GM19351 (cell line): ENCODE data around the gene OR4L1.
"Not testable (repeated sequence)": the region's sequence is repeated elsewhere in the genome, so short reads cannot be mapped to it uniquely, and the experiment has no call there.

Source experiments
- ATAC-seq: cut with Tn5 transposase; IDR thresholded peaks from one replicate; pipeline ENCODE4 v1.9.1; 2021; ENCODE audit warnings: mild to moderate bottlenecking, moderate library complexity; ENCODE audit not compliant: unreplicated experiment

OR4L1 gene

GRCh38 chr14:20059745-20060144, at the start of gene OR4L1:
Gene OR4L1 (plus strand): TSS chr14:20060045. CDS start chr14:20060045, 0 bp downstream.
- ATAC-seq, result no peak

DNA sequence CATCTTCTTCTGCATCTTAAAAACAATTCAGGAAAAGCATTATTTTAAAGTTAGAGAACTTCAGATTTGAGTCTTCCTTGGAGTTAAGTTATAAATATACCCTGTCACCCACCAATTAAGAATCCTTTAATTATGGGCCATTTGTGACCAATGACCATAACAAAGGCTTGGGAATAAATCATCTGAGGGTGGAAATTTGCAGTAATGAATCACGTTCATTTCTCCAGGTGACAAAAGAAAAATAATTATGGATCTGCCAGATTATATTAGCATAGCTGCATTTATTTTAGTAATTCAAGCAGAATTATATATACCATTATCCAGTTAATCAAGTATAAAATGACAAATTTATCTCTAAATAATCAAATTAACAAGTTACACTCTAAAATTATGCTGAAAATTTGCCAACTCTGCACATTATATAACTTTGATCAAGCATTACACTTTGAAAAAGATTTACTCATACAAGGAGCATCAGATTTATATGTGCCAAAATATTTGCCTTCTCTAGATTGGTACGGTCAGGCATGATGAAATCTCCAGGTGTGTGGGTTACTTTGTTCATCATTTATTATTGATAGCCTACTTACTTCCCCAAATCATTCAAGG, 40.5 kb upstream of the OR4L1 start, which contains the start of gene OR4K14:
Gene OR4K14 (minus strand): TSS at position 51 of the 609 bp plus-strand sequence. CDS start 4,114 bp downstream, outside the sequence.
- no peak for ATAC-seq

- ATAC-seq, result no peak
Observed at GRCh38 chr14:20031058-20031457, 28.8 kb upstream of the OR4L1 start.

- no peak for ATAC-seq
Observed at GRCh38 chr14:20035449-20035848, 24.4 kb upstream of the OR4L1 start.

DNA sequence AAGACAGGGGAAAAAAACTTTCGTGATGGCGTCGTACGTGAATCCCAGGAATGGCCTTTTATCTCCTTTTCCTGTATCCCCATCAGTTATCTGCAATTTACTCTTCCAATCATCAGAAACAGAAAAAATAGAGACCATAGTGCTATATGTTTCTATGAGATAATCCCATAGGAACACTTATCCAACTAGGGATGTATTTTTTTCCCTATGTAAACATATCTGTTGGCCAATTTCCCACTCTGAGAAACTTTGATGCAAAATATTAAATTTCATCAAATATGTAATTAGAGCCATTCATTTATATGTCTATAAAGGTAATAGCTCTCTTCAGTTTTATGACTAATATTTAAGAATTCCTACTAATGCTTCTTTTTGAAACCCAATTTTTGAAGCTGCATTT, 23.9 kb upstream of the OR4L1 start, which contains the start of gene OR4K13:
Gene OR4K13 (minus strand): TSS at position 101 of the 400 bp plus-strand sequence. CDS start 1,280 bp downstream, outside the sequence.
- no peak for ATAC-seq

DNA sequence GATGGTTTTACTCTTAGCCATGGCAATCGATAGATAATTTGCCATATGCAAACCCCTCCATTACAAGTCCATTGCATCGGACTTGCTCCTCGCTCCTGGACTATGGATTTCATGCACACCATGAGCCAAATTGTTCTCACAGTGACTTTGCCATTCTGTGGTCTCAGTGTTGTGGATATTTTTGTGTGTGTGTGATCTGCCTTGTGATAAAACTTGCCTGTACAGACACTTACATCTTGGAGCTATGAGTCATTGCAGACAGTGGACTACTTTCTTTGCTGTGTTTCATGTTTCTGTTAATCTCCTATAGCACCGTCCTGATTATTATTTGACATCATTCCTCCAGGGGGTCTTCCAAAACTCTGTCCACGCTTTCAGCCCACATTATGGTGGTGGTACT, 15.6 kb upstream of the OR4L1 start:
- ATAC-seq, result no peak

DNA sequence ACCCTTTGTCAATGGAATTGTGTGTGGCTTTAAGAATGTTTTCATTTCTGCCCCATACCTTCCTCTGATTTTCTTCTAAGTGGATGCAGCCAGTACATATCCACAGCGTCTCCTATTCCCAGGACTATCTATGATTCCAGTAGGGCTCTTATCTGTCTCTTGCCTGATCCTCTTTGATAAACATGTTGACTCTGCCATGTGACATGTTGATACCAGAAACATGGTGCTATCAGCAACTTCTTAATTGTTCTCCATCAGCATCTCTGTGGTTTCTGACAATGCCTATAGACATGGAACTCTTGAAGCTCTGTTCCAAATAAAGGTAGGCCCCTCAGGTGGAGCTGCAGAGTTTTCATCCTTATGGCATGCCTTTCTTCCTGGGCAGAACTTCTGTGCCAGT, 11.6 kb upstream of the OR4L1 start:
- no peak for ATAC-seq

DNA sequence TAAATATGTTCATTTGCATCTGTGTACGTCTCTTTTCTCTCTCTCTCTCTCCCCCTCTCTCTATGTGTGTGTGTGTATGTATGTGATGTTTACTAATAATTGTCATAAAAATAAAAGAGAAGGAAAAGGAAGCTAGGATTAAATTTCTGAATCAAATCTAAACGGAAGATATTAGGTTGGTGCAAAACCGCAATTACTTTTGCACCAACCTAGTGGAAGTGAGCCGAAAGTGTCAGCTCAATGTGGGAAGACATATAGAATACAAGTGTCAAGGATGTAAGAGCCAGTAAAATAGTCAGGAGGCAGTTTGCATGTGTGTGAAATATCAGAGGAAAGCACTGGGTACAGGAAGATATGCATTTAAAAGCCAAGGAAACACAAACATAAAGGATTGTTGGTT, 32.2 kb downstream of the OR4L1 start:
- no peak for ATAC-seq

DNA sequence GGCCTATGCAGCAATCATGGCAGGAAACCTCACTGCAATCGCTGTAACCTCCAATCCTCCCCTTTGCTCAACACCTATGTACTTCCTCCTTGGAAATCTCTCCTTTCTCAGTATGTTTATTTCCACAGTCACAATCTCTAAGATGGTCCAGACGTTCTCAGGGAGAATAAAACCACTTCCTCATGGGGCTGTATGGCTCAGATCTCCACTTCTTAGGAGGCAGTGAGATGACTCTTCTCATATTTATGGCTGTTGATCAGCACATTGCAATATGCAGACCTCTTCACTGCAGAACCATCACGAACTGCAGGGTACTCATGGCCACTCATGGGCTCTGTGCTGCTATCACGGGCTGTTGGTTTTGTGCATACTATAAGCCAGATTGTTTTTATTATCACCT, 33.6 kb downstream of the OR4L1 start:
- no peak for ATAC-seq

- not testable (repeated sequence) for ATAC-seq
Observed at GRCh38 chr14:20098926-20099770, 39.3 kb downstream of the OR4L1 start.

- ATAC-seq, result no peak
Observed at GRCh38 chr14:20110438-20110837, 50.6 kb downstream of the OR4L1 start, which contains the start of gene OR4K17. Gene OR4K17 (plus strand): TSS chr14:20110739. CDS start chr14:20117500, 6,761 bp downstream.
